GM10266 (cell line): ENCODE measurements around the gene MATCAP1.
A peak's percentile ranks its signal among the peaks of the same experiment; 100 is the strongest.

Experiments used
- DNase-seq: peaks from one replicate; pipeline ENCODE4 v3.0.0; 2012; ENCODE audit errors: extremely low spot score
- TF ChIP-seq, protein P1 (sequence below): IDR thresholded peaks from 2 replicates; pipeline ENCODE4 v1.5.1; 2012; ENCODE audit warnings: mild to moderate bottlenecking, low read depth; ENCODE audit not compliant: control insufficient read depth, insufficient read depth; ENCODE audit errors: missing control alignments

Gene MATCAP1

GRCh38 chr16:67170168-67170948 lies 13.4 kb downstream of the MATCAP1 start, which contains the start of gene NOL3:
Gene NOL3, plus strand, starts transcription at chr16:67170538.
- peak; percentile 87 for DNase-seq
- TF ChIP-seq, protein P1, sequence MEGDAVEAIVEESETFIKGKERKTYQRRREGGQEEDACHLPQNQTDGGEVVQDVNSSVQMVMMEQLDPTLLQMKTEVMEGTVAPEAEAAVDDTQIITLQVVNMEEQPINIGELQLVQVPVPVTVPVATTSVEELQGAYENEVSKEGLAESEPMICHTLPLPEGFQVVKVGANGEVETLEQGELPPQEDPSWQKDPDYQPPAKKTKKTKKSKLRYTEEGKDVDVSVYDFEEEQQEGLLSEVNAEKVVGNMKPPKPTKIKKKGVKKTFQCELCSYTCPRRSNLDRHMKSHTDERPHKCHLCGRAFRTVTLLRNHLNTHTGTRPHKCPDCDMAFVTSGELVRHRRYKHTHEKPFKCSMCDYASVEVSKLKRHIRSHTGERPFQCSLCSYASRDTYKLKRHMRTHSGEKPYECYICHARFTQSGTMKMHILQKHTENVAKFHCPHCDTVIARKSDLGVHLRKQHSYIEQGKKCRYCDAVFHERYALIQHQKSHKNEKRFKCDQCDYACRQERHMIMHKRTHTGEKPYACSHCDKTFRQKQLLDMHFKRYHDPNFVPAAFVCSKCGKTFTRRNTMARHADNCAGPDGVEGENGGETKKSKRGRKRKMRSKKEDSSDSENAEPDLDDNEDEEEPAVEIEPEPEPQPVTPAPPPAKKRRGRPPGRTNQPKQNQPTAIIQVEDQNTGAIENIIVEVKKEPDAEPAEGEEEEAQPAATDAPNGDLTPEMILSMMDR: peak; percentile 36

DNA sequence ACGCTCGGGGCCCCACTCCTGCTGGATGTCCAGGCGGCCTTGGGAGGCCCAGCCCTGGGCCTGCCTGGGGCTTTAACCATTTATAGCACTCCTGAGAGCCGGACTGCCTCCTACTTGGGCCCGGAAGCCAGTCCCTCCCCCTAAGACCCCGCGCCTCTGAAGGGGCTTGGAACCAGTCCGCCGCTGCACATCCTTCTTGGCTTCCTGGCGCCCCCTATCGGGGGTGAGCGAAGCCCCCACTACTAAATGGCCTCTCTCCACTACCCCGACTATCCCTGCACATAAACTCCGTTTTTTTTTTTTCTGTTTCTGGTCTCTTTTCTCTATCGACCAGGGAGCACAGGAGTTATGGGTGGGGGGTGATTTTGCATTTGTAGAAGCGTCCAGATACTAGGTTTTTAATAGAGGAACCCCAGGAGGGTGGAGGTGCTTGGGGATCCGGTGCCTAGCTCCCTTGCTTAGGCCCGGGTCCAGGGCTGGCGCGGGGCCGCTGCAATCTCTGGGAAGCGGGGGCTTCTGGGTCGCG lies 14.1 kb downstream of the MATCAP1 start:
- TF ChIP-seq, protein P1: peak; percentile 61
- no peak for DNase-seq

DNA sequence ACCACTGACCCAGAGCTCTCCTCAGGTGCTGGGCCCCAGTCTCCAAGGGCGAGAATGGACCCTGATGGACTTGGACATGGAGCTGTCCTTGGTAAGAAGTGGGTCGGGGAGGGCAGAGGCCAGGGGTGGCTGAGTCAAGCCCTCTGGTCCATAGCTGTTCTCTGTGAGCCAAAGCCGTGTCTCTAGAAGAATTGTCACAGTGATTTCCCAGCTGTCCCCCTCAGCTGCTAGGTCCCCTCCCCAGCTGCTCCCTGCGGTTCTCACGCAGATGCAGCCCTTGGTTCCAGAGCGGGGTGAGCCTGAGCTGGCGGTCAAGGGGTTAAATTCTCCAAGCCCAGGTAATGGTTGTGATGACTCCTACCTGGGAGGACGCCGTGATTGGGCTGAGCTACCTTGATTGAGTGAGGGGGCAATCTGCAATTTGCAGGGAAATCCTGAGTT lies 14.7 kb downstream of the MATCAP1 start:
- no peak for DNase-seq
- TF ChIP-seq, protein P1: no peak

DNA sequence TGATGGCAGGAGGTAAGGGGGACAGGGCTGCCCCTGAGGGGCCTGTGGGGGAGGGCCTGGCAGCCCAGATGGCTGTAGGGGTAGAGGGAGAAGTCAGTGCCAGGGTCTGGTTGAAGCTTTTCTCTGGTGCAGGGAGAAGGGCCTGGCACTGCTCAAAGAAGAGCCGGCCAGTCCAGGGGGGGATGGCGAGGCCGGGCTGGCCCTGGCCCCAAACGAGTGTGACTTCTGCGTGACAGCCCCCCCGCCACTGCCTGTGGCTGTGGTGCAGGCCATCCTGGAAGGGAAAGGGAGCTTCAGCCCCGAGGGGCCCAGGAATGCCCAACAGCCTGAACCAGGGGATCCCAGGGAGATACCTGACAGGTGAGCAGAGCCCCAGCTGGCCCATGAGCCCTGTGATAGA lies 16.2 kb downstream of the MATCAP1 start:
- TF ChIP-seq, protein P1: no peak
- DNase-seq: no peak

DNA sequence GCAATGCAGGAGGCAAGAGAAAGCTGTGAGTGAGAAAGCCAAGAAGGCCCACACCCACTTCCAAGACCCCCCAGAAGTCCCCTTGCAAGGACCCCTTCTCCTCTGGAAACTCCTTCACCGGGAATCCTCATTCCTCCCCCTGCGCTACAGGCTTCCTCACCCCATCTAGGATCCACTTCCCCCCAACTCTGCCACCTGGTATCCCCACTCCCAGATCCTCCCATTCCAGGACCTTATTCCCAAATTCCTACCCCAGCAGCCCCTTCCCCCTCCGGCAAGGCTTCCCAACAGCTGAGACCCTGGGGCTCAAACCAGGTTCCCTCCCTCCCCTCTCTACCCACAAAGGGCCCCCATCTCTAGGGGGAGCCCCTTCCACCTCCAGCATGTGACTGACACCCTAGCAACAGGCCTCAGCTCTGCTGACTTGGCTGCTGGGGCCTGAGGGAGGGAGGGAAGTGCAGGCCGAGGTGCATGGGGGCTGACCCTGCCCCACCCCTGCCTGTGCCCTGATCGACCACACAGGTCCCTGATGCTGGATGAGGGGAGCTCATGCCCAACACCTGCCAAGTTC lies 17.1 kb downstream of the MATCAP1 start:
- TF ChIP-seq, protein P1: peak; percentile 19
- no peak for DNase-seq

DNA sequence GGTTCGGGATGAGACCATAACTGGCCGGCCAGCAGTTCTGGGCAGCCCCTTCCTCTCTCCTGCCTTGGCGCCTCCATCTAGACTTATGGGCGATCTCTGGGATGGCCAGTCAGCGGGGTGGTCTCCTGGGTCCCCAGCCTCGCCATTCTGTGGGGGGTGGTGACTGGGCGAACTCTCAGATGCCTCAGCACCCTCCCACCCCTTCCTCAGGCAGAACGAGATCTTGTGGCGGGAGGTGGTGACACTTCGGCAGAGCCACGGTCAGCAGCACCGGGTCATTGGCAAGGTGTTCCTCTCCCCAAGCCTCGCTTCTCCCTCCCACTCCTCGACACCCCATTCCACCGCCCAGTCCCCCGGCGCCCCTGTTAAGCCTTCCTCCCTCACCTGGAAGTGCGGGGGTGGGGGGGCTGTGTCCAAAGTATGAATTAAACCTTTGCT lies 17.6 kb downstream of the MATCAP1 start:
- TF ChIP-seq, protein P1: no peak
- DNase-seq: no peak
